Testis (tissue), 5 donors: ENCODE data around the gene AP1M1. TPM values are rescaled to one million over a fixed set of nuclear protein-coding genes. Genes with fewer than 3 reads are reported as not detected.

ENCODE experiments used
- DNase-seq: peaks from one replicate; pipeline ENCODE4 v3.0.0-alpha.2; 2019
- H3K27ac ChIP-seq, 2 donors: fragments of 200-600 bp; sonication (generic); one replicate each; pipeline ENCODE4 v1.5.1; 2019
- H3K27me3 ChIP-seq: fragments of 200-600 bp; sonication (generic); one replicate; pipeline ENCODE4 v1.5.1; 2019
- H3K36me3 ChIP-seq: fragments of 200-600 bp; sonication (generic); one replicate; pipeline ENCODE4 v1.5.1; 2017; ENCODE audit warnings: low read depth; ENCODE audit errors: missing control alignments
- H3K4me1 ChIP-seq: fragments of 200-600 bp; sonication (generic); one replicate; pipeline ENCODE4 v1.5.1; 2019
- H3K4me3 ChIP-seq, 2 donors: fragments of 200-600 bp; sonication (generic); one replicate each; pipeline ENCODE4 v1.5.1; 2017 to 2019
- H3K9me3 ChIP-seq: fragments of 200-600 bp; sonication (generic); one replicate; pipeline ENCODE4 v1.5.1; 2017
- POLR2A ChIP-seq: fragments of 450-650 bp; IDR thresholded peaks from one replicate; pipeline ENCODE4 v1.6.1; 2017; ENCODE audit warnings: antibody characterized with exemption, mild to moderate bottlenecking, moderate library complexity
- WGBS, 2 donors: methylation state at CpG; one replicate each; pipeline ENCODE4 v1.1.5; 2018; 5-methylcytosine and 5-hydroxymethylcytosine counted together
- intact Hi-C: fragments of 100-400 bp; cut with DNase I; formaldehyde crosslinking; loops from one replicate; pipeline ENCODE4 v1.15.1; 2023; ENCODE audit warnings: low total_unique reads
- long read RNA-seq, 2 donors: transcript quantifications; one replicate each; lab custom pipeline, GENCODE V29; 2026
- polyA plus RNA-seq: library from polyadenylated mRNA; stranded (reverse); fragments of 350-450 nt; fragmentation: Illumina TruSeq; extraction: RNeasy Lipid Tissue Mini Kit (QIAGEN cat#74804); gene quantifications from one replicate; pipeline ENCODE4 v1.2.3, GENCODE V29; 2014; ENCODE audit warnings: low read depth, low replicate concordance; ENCODE audit not compliant: insufficient read depth
- total RNA-seq, 2 donors: library from RNA; depleted of rRNA; stranded (reverse); fragments of >200 nt; gene quantifications; one replicate each; pipeline ENCODE4 v1.2.3, GENCODE V29; 2016
- TF ChIP-seq, protein P1 (sequence below), 3 experiments: fragments of 450-650 bp in 2 of 3; fragments of 200-600 bp in 1 of 3; sonication (generic) in 1 of 3; IDR thresholded peaks; one replicate each; pipeline ENCODE4 v1.5.1; 2016 to 2019; ENCODE audit warnings: antibody characterized with exemption in 3 of 3, mild to moderate bottlenecking in 2 of 3, moderate library complexity in 1 of 3

AP1M1 gene
- total RNA-seq (100 to 1,000 TPM; 134 to 145 TPM), polyA plus RNA-seq (172 TPM)
- long read RNA-seq, donor 1, full-length matches to known transcripts, result 24 of 24 reads
- long read RNA-seq, donor 1, partial matches to known transcripts, result 0 of 24 reads
- long read RNA-seq, donor 1, other reads (novel, unspliced or antisense), result 0 of 24 reads
- long read RNA-seq, donor 2, full-length matches to known transcripts, result 29 of 29 reads
- long read RNA-seq, donor 2, partial matches to known transcripts, result 0 of 29 reads
- long read RNA-seq, donor 2, other reads (novel, unspliced or antisense), result 0 of 29 reads

DNA sequence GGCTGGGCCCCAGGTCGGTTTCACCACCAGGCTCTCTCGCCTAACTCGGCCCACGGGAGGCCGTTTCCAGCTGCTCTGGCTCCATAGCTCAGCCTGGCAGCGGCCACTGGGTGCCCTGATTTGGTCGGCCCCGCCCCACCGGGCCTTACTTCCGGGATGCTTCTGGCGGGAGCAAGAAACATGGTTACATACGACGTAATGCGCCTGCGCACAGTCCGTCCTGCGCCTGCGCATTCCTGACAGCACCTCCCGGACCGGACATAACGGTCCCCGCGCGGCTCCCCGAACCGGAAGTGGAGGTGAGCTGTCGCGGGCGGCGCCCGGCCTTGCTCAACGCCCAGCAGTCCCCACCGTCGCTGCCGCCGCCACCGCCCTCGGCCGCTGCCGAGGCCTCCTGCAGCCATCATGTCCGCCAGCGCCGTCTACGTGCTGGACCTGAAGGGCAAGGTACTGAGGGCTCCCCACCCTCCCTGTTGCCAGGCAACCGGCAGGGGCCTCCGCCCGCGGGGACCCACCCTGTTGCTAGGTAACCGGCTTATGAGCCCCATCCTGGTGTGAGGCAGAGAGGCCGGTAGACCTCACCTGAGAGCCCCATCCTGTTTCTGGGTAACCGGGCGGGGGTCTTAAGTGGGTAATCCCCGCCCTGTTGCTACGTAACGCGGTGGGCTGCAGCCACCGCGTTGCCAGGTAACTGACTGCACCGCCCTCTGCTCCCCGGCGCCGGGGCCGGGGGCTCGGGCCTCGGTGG, at the start of gene AP1M1:
TSS of gene AP1M1 (plus strand) at position 290 of the 748 bp plus-strand sequence. CDS start at position 406, 116 bp downstream.
- peak within 1 kb of the TSS in 1 of 2 donors; percentile 80 for H3K27ac ChIP-seq
- no peaks in the 10 kb centered on the region for H3K9me3 ChIP-seq
- no peaks in the 10 kb centered on the region for H3K36me3 ChIP-seq
- H3K4me1 ChIP-seq, result peaks cover 13% of the 10 kb centered on the region
- peak within 1 kb of the TSS; percentile 80 to 98 for H3K4me3 ChIP-seq
- intact Hi-C loops, result no loop called here
- peak; percentile 97 for DNase-seq
- 0% methylated on average over 1 to 49 of the region's 65 CpGs for WGBS, 2 donors
- TF ChIP-seq, protein P1, sequence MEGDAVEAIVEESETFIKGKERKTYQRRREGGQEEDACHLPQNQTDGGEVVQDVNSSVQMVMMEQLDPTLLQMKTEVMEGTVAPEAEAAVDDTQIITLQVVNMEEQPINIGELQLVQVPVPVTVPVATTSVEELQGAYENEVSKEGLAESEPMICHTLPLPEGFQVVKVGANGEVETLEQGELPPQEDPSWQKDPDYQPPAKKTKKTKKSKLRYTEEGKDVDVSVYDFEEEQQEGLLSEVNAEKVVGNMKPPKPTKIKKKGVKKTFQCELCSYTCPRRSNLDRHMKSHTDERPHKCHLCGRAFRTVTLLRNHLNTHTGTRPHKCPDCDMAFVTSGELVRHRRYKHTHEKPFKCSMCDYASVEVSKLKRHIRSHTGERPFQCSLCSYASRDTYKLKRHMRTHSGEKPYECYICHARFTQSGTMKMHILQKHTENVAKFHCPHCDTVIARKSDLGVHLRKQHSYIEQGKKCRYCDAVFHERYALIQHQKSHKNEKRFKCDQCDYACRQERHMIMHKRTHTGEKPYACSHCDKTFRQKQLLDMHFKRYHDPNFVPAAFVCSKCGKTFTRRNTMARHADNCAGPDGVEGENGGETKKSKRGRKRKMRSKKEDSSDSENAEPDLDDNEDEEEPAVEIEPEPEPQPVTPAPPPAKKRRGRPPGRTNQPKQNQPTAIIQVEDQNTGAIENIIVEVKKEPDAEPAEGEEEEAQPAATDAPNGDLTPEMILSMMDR (IDR thresholded peaks at IDR 0.05), result no peak
- no peak for TF ChIP-seq POLR2A
- H3K27me3 ChIP-seq, result no peaks in the 10 kb centered on the region

DNA sequence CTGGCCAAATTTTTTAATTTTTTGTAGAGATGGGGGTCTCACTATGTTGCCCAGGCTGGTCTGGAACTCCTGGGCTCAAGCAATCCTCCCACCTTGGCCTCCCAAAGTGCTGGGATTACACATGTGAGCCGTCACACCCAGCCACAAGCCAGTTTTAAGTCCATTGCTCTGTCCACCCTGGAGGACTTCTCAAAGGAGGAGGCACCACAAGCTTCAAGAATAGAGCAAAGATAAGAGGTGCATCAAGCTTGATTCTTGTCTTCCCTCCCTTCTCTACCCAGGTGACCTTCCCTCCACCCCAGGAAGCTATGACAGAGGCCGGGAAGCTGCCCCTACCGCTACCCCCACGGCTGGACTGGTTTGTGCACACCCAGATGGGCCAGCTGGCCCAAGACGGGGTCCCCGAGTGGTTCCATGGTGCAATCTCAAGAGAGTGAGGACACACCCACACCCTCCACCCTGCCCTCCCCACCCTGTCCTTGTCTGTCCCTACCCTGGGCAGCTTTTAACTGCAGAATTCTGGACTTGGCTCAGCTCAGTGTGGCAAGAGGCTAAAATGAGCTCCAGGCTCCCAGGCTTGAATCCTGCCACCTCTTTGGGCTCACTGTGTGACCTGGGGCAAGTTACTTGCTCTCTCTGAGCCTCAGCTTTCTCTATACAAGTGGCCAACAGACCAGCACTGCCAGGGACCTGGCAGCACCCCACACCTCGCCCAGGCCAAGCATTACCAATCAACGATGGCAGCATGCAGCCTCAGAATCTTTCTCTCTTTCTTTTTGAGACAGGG, 49.1 kb upstream of the AP1M1 start:
- H3K36me3 ChIP-seq, result no peaks in the 10 kb centered on the region
- no peak overlapping the region for H3K4me3 ChIP-seq
- DNase-seq, result no peak
- 82 to 85% methylated on average over 5 to 8 of the region's 8 CpGs for WGBS, 2 donors
- H3K4me1 ChIP-seq, result no peaks in the 10 kb centered on the region
- no peak for TF ChIP-seq POLR2A
- TF ChIP-seq, protein P1 (IDR thresholded peaks at IDR 0.05), result no peak
- intact Hi-C loops, result no loop called here
- H3K27me3 ChIP-seq, result no peaks in the 10 kb centered on the region
- no peak overlapping the region for H3K27ac ChIP-seq
- no peaks in the 10 kb centered on the region for H3K9me3 ChIP-seq

GRCh38 chr19:16153582-16154336, 44.0 kb upstream of the AP1M1 start:
- H3K36me3 ChIP-seq, result no peaks in the 10 kb centered on the region
- peak; percentile 62 for DNase-seq
- WGBS, 2 donors, result 66 to 80% methylated on average over 6 to 11 of the region's 11 CpGs
- peak overlapping the region in 1 of 2 donors; percentile 7 for H3K4me3 ChIP-seq
- no peaks in the 10 kb centered on the region for H3K4me1 ChIP-seq
- H3K9me3 ChIP-seq, result no peaks in the 10 kb centered on the region
- intact Hi-C loops, result no loop called here
- no peaks in the 10 kb centered on the region for H3K27me3 ChIP-seq
- TF ChIP-seq, protein P1 (IDR thresholded peaks at IDR 0.05), result no peak
- no peak for TF ChIP-seq POLR2A
- no peak overlapping the region for H3K27ac ChIP-seq

DNA sequence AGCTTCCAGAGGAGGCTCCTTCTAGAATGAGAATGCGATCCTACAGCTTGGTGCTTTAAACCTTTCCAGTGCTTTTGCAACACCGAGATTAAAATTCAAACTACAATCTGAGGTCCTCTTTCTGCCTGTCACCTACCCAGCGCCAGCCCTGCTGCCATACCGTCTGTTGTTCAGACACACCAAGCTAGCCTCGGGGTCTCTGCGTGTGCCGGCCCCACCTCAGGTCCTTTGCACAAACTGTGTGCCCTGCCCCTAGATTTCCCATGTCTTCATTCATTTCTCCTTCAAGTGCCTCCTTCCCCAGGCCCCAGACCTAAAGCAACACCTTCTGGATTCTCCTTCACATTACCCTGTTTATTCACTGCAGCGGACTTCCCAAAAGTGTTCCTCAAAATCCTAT, 43.2 kb upstream of the AP1M1 start:
- no peak overlapping the region for H3K4me3 ChIP-seq
- TF ChIP-seq POLR2A, result no peak
- TF ChIP-seq, protein P1 (IDR thresholded peaks at IDR 0.05), result no peak
- H3K9me3 ChIP-seq, result no peaks in the 10 kb centered on the region
- no peaks in the 10 kb centered on the region for H3K27me3 ChIP-seq
- 70 to 74% methylated on average over 8 of the region's 8 CpGs for WGBS, 2 donors
- H3K27ac ChIP-seq, result no peak overlapping the region
- intact Hi-C loops, result no loop called here
- no peaks in the 10 kb centered on the region for H3K4me1 ChIP-seq
- no peaks in the 10 kb centered on the region for H3K36me3 ChIP-seq
- no peak for DNase-seq
